ENCODE measurements around the gene CEP104. TPM values are rescaled to one million over a fixed set of nuclear protein-coding genes. Genes with fewer than 3 reads are reported as not detected.

CEP104 gene
- polyA plus RNA-seq, 3 donors = 8.3 to 25.1 (median 13.0) TPM

GRCh38 chr1:3778590-3779264 is 78.3 kb downstream of the CEP104 start:
- Mint-ChIP-seq H3K27ac (no peak overlapping the region), H3K27me3 (ENCODE audit: low read depth in 3 of 3) (peaks cover 1 to 6% (median 1%) of the 10 kb centered on the region in 3 donors)
- intact Hi-C loops (cut with micrococcal nuclease) = loop anchor here in 1 of 2 donors (10.0 kb wide), 2 partner anchors 126 to 154 kb away; partner anchors contain the start of genes C1orf174 and TPRG1L

More at GRCh38 chr1:3778590-3779264, 78.3 kb downstream of the CEP104 start:
- peaks cover 6% of the 10 kb centered on the region for H4K20me1 ChIP-seq (ENCODE audit: insufficient read depth, low read length)
- DNase-seq = no peak
- no peaks in the 10 kb centered on the region for H3K9me3 ChIP-seq (replicated peaks in 1 of 2; ENCODE audit: control insufficient read depth in 1 of 2, insufficient read depth in 1 of 2, low read length in 2 of 2)
- H3K4me1 ChIP-seq (ENCODE audit: control insufficient read depth in 1 of 2, insufficient read depth in 2 of 2, low read length in 2 of 2) = peaks cover 11 to 13% of the 10 kb centered on the region in 2 donors
- no peak for TF ChIP-seq CTCF (IDR thresholded peaks at IDR 0.05)
- Mint-ChIP-seq H3K36me3 (peaks cover 44 to 54% of the 10 kb centered on the region in 2 donors), H3K9me3 (no peaks in the 10 kb centered on the region), H3K4me3 (no peak overlapping the region), H3K4me1 (peaks cover 11% of the 10 kb centered on the region)
- H3K27ac ChIP-seq (ENCODE audit: low read depth in 1 of 2, low read length in 2 of 2) = no peak overlapping the region
- H3K4me3 ChIP-seq (replicated peaks in 1 of 3; ENCODE audit: low read depth in 2 of 3, low read length in 3 of 3) = no peak overlapping the region
- no peak overlapping the region for H3K4me2 ChIP-seq (replicated peaks; ENCODE audit: extremely low read depth, low read length, poor library complexity, severe bottlenecking)
- no peaks in the 10 kb centered on the region for H3K79me2 ChIP-seq (ENCODE audit: insufficient read depth, low read length)
- H3K36me3 ChIP-seq (replicated peaks in 1 of 2; ENCODE audit: control insufficient read depth in 1 of 2, insufficient read depth in 2 of 2, low read length in 2 of 2) = peaks cover 51 to 52% of the 10 kb centered on the region in 2 donors
- 91% methylated on average over 13 of the region's 14 CpGs for WGBS (ENCODE audit: insufficient coverage)
- H3K27me3 ChIP-seq (ENCODE audit: control insufficient read depth in 2 of 2, insufficient read depth in 2 of 2, low read length in 2 of 2) = peaks cover 0 to 1% of the 10 kb centered on the region in 2 donors
- no peak overlapping the region for H3K9ac ChIP-seq (ENCODE audit: insufficient read depth, low read length, poor library complexity, severe bottlenecking)
- H2AFZ ChIP-seq (ENCODE audit: insufficient read depth, low read depth, low read length, poor library complexity, severe bottlenecking) = no peak overlapping the region
